ENCODE measurements around the gene SHISA4. TPM values are rescaled to one million over a fixed set of nuclear protein-coding genes. Genes with fewer than 3 reads are reported as not detected.

SHISA4 gene
- total RNA-seq, 1 experiment from 2014 or later: 3.0 TPM

GRCh38 chr1:201911826-201912571, 23.3 kb downstream of the SHISA4 start:
- ChIA-PET POLR2A (no interaction called here), CTCF (no interaction called here)
- no peaks in the 10 kb centered on the region for H3K9me3 Mint-ChIP-seq (ENCODE audit: unreplicated experiment)
- no peak overlapping the region for H3K27ac Mint-ChIP-seq (ENCODE audit: unreplicated experiment)
- Histone ChIP-seq H3K9me3 (no peaks in the 10 kb centered on the region), H3K4me3 (ENCODE audit: low read depth, low read length) (no peak overlapping the region), H3K27me3 (replicated peaks; ENCODE audit: control insufficient read depth, insufficient read depth, low read length) (no peaks in the 10 kb centered on the region), H3K36me3 (ENCODE audit: control insufficient read depth, insufficient read depth, low read length) (no peaks in the 10 kb centered on the region), H3K4me1 (no peaks in the 10 kb centered on the region)
- BruUV-seq (replicated peaks): no TSS peak
- H3K4me1 Mint-ChIP-seq (ENCODE audit: low read depth, unreplicated experiment): no peaks in the 10 kb centered on the region
- H3K4me3 Mint-ChIP-seq (ENCODE audit: unreplicated experiment): no peak overlapping the region
- no peaks in the 10 kb centered on the region for H3K27me3 Mint-ChIP-seq (ENCODE audit: insufficient read depth, unreplicated experiment)
- no peak for TF ChIP-seq CTCF (IDR thresholded peaks at IDR 0.05; ENCODE audit: insufficient read depth in 1 of 2, low read depth in 1 of 2, low read length in 1 of 2, severe bottlenecking in 1 of 2, unreplicated experiment in 1 of 2)
- intact Hi-C loops (cut with micrococcal nuclease; ENCODE audit: unreplicated experiment): no loop called here
- no peak for DNase-seq
- H3K36me3 Mint-ChIP-seq (ENCODE audit: insufficient read depth, unreplicated experiment): no peaks in the 10 kb centered on the region

DNA sequence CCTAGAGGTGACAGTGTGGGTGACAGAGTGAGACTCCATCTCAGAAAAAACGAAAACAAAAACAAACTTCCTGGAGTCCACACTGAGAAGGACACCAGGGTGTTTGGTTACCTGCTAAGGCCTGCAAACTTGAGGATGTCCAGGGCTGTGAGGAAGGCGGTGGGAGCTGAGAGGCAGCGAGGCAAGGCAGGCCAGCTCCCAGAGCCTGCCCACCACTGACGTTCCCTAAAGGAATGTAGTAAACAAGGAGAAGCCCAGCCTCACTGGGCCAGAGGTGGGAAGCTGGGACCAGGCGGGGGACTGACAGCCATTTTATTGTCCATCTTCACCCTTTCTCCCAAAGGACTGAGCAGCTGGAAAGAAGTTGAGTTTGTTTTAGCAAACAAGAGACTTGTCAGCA, 24.1 kb downstream of the SHISA4 start:
- Mint-ChIP-seq H3K4me3 (ENCODE audit: unreplicated experiment) (no peak overlapping the region), H3K27me3 (ENCODE audit: insufficient read depth, unreplicated experiment) (no peaks in the 10 kb centered on the region), H3K36me3 (ENCODE audit: insufficient read depth, unreplicated experiment) (no peaks in the 10 kb centered on the region), H3K4me1 (ENCODE audit: low read depth, unreplicated experiment) (no peaks in the 10 kb centered on the region), H3K27ac (ENCODE audit: unreplicated experiment) (no peak overlapping the region), H3K9me3 (ENCODE audit: unreplicated experiment) (no peaks in the 10 kb centered on the region)
- BruUV-seq (replicated peaks): no TSS peak
- ChIA-PET CTCF (no interaction called here), POLR2A (no interaction called here)
- Histone ChIP-seq H3K4me1 (no peaks in the 10 kb centered on the region), H3K27me3 (replicated peaks; ENCODE audit: control insufficient read depth, insufficient read depth, low read length) (no peaks in the 10 kb centered on the region), H3K9me3 (no peaks in the 10 kb centered on the region), H3K36me3 (ENCODE audit: control insufficient read depth, insufficient read depth, low read length) (no peaks in the 10 kb centered on the region), H3K4me3 (ENCODE audit: low read depth, low read length) (no peak overlapping the region)
- no peak for DNase-seq
- no peak for TF ChIP-seq CTCF (IDR thresholded peaks at IDR 0.05; ENCODE audit: insufficient read depth in 1 of 2, low read depth in 1 of 2, low read length in 1 of 2, severe bottlenecking in 1 of 2, unreplicated experiment in 1 of 2)
- intact Hi-C loops (cut with micrococcal nuclease; ENCODE audit: unreplicated experiment): no loop called here

DNA sequence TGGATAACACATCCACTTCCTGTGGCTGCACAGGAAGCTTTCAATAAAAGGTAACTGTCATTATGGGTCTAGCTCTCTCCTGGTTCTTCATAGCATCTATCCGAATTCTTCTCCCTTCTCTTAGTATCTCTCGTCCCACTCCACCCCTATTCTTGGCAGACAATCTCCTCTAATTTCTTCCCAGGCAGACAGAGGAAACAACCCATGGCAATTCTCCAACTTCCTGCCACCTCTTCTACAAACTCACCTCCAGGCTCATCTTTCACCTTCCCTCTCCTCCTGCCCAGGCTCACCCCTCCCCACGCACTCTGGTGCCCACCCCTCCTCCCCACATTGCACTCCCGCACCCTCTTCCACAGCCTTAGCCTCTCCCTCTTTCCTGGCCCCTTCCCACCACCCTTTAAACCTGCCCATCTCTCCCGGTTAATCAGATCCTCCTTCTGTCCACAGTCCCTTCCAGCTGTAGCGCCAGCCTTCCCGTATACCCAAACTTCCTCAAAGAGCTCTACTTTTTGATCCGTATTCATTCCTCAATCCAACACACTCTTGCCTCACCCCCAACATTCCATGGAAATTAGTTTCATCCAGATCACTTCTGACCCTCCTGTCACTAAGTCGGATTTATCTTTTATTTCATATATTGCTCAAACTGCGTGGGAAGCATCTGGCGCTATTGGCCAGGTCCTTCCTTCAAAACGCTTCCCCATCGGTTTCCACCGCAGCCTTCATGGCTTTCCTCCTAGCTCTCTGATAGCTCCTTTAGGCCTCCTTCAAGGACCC, 25.9 kb downstream of the SHISA4 start:
- Mint-ChIP-seq H3K4me1 (ENCODE audit: low read depth, unreplicated experiment) (no peaks in the 10 kb centered on the region), H3K36me3 (ENCODE audit: insufficient read depth, unreplicated experiment) (no peaks in the 10 kb centered on the region), H3K27ac (ENCODE audit: unreplicated experiment) (no peak overlapping the region), H3K9me3 (ENCODE audit: unreplicated experiment) (no peaks in the 10 kb centered on the region), H3K27me3 (ENCODE audit: insufficient read depth, unreplicated experiment) (no peaks in the 10 kb centered on the region), H3K4me3 (ENCODE audit: unreplicated experiment) (no peak overlapping the region)
- no peaks in the 10 kb centered on the region for H3K27me3 ChIP-seq (replicated peaks; ENCODE audit: control insufficient read depth, insufficient read depth, low read length)
- no TSS peak for BruUV-seq (replicated peaks)
- DNase-seq: no peak
- intact Hi-C loops (cut with micrococcal nuclease; ENCODE audit: unreplicated experiment): no loop called here
- POLR2A ChIA-PET: no interaction called here
- H3K4me1 ChIP-seq: no peaks in the 10 kb centered on the region
- H3K4me3 ChIP-seq (ENCODE audit: low read depth, low read length): no peak overlapping the region
- CTCF ChIA-PET: no interaction called here
- no peak for TF ChIP-seq CTCF (IDR thresholded peaks at IDR 0.05; ENCODE audit: insufficient read depth in 1 of 2, low read depth in 1 of 2, low read length in 1 of 2, severe bottlenecking in 1 of 2, unreplicated experiment in 1 of 2)
- no peaks in the 10 kb centered on the region for H3K36me3 ChIP-seq (ENCODE audit: control insufficient read depth, insufficient read depth, low read length)
- H3K9me3 ChIP-seq: no peaks in the 10 kb centered on the region

Measured in Caco-2 (cell line).